WTC11 (cell line): Measurements from ENCODE around the gene ZNF484. TPM values are rescaled to one million over a fixed set of nuclear protein-coding genes. Genes with fewer than 3 reads are reported as not detected.
A peak's percentile ranks its signal among the peaks of the same experiment; 100 is the strongest.

Experiments
- AFF4 ChIP-seq: sonication (generic); formaldehyde crosslinking; IDR thresholded peaks from 2 replicates; pipeline ENCODE4 v1.8.1; 2023; ENCODE audit warnings: mild to moderate bottlenecking, missing genetic modification reagents, borderline replicate concordance
- AR ChIP-seq: fragments of 250-450 bp; sonication (Bioruptor Pico); IDR thresholded peaks from 2 replicates; pipeline ENCODE4 v1.9.0; 2021; ENCODE audit warnings: mild to moderate bottlenecking
- ATF2 ChIP-seq: sonication (generic); formaldehyde crosslinking; IDR thresholded peaks from 2 replicates; pipeline ENCODE4 v1.8.1; 2022; ENCODE audit warnings: low read depth, missing genetic modification reagents, borderline replicate concordance
- ATF3 ChIP-seq: sonication (generic); formaldehyde crosslinking; conservative IDR thresholded peaks from 2 replicates; pipeline ENCODE4 v1.8.1; 2022; ENCODE audit warnings: mild to moderate bottlenecking, missing genetic modification reagents
- ATF6 ChIP-seq: sonication (generic); formaldehyde crosslinking; IDR thresholded peaks from 2 replicates; pipeline ENCODE4 v1.8.1; 2023; ENCODE audit warnings: mild to moderate bottlenecking, missing genetic modification reagents
- E2F4 ChIP-seq: sonication (generic); formaldehyde crosslinking; IDR thresholded peaks from 2 replicates; pipeline ENCODE4 v1.8.1; 2022; ENCODE audit warnings: low read depth, mild to moderate bottlenecking, moderate library complexity, missing genetic modification reagents, borderline replicate concordance
- ELF4 ChIP-seq: sonication (generic); formaldehyde crosslinking; IDR thresholded peaks from 2 replicates; pipeline ENCODE4 v1.8.1; 2022; ENCODE audit warnings: low read depth, mild to moderate bottlenecking, moderate library complexity, missing genetic modification reagents
- ERG ChIP-seq: fragments of 250-450 bp; sonication (Bioruptor Pico); IDR thresholded peaks from 2 replicates; pipeline ENCODE4 v1.8.0; 2021; ENCODE audit warnings: mild to moderate bottlenecking
- GTF2I ChIP-seq: fragments of 250-450 bp; sonication (Bioruptor Pico); conservative IDR thresholded peaks from 2 replicates; pipeline ENCODE4 v1.4.0; 2021; ENCODE audit warnings: mild to moderate bottlenecking
- JAZF1 ChIP-seq: fragments of 250-450 bp; sonication (Bioruptor Pico); IDR thresholded peaks from 2 replicates; pipeline ENCODE4 v1.9.0; 2021; ENCODE audit warnings: moderate library complexity, mild to moderate bottlenecking, inconsistent platforms
- KAT7 ChIP-seq: sonication (generic); formaldehyde crosslinking; IDR thresholded peaks from 2 replicates; pipeline ENCODE4 v1.8.1; 2023; ENCODE audit warnings: missing genetic modification reagents, mild to moderate bottlenecking, borderline replicate concordance
- MAX ChIP-seq: sonication (generic); formaldehyde crosslinking; IDR thresholded peaks from 2 replicates; pipeline ENCODE4 v1.8.0; 2022; ENCODE audit warnings: mild to moderate bottlenecking, missing genetic modification reagents
- MLX ChIP-seq: sonication (generic); formaldehyde crosslinking; IDR thresholded peaks from 2 replicates; pipeline ENCODE4 v1.8.1; 2023; ENCODE audit warnings: mild to moderate bottlenecking, missing genetic modification reagents, moderate library complexity
- MXD4 ChIP-seq: fragments of 250-450 bp; sonication (Bioruptor Pico); IDR thresholded peaks from 2 replicates; pipeline ENCODE4 v1.8.0; 2021; ENCODE audit warnings: mild to moderate bottlenecking, moderate library complexity, borderline replicate concordance
- NFE2L1 ChIP-seq: sonication (generic); formaldehyde crosslinking; IDR thresholded peaks from 2 replicates; pipeline ENCODE4 v1.8.1; 2023; ENCODE audit warnings: missing genetic modification reagents
- NR3C1 ChIP-seq: sonication (generic); formaldehyde crosslinking; conservative IDR thresholded peaks from 2 replicates; pipeline ENCODE4 v1.8.1; 2023; ENCODE audit warnings: low read depth, mild to moderate bottlenecking, missing genetic modification reagents
- SMAD3 ChIP-seq: sonication (generic); formaldehyde crosslinking; IDR thresholded peaks from 2 replicates; pipeline ENCODE4 v1.8.0; 2022; ENCODE audit warnings: missing genetic modification reagents, mild to moderate bottlenecking, borderline replicate concordance
- SP1 ChIP-seq: sonication (generic); formaldehyde crosslinking; conservative IDR thresholded peaks from 2 replicates; pipeline ENCODE4 v1.8.1; 2022; ENCODE audit warnings: missing genetic modification reagents
- ZMAT4 ChIP-seq: fragments of 250-450 bp; sonication (Bioruptor Pico); IDR thresholded peaks from 2 replicates; pipeline ENCODE4 v1.9.0; 2021; ENCODE audit warnings: mild to moderate bottlenecking
- ZNF121 ChIP-seq: sonication (generic); formaldehyde crosslinking; IDR thresholded peaks from 2 replicates; pipeline ENCODE4 v1.8.0; 2023; ENCODE audit warnings: missing genetic modification reagents
- ZNF219 ChIP-seq: sonication (generic); formaldehyde crosslinking; IDR thresholded peaks from 2 replicates; pipeline ENCODE4 v1.8.0; 2023; ENCODE audit warnings: missing genetic modification reagents, mild to moderate bottlenecking, borderline replicate concordance
- ZNF317 ChIP-seq: sonication (generic); formaldehyde crosslinking; IDR thresholded peaks from 2 replicates; pipeline ENCODE4 v1.8.1; 2023; ENCODE audit warnings: low read depth, mild to moderate bottlenecking, moderate library complexity, missing genetic modification reagents, borderline replicate concordance
- ZNF416 ChIP-seq: fragments of 250-450 bp; sonication (Bioruptor Pico); IDR thresholded peaks from 2 replicates; pipeline ENCODE4 v1.9.0; 2021; ENCODE audit warnings: mild to moderate bottlenecking, inconsistent platforms
- total RNA-seq: library from RNA; stranded (reverse); gene quantifications from 3 replicates; pipeline ENCODE4 v1.2.3, GENCODE V29; 2021

The ZNF484 gene
- total RNA-seq, 1 experiment from 2014 or later: 14.1 TPM

- TF ChIP-seq AFF4 (CRISPR knock-in tag): no peak
- no peak for TF ChIP-seq ATF6 (CRISPR knock-in tag)
- TF ChIP-seq E2F4 (CRISPR knock-in tag): 0 out of 2 replicates have a peak, but pooled peaks have one; percentile 7
- TF ChIP-seq MAX (CRISPR knock-in tag): peak; percentile 85
- no peak for TF ChIP-seq MXD4
- TF ChIP-seq MLX (CRISPR knock-in tag): no peak
- TF ChIP-seq JAZF1 (CRISPR knock-in tag): no peak
- TF ChIP-seq ZNF317 (CRISPR knock-in tag): no peak
- TF ChIP-seq ATF3 (CRISPR knock-in tag): no peak
- TF ChIP-seq AR: no peak
- no peak for TF ChIP-seq ELF4 (CRISPR knock-in tag)
- TF ChIP-seq ATF2 (CRISPR knock-in tag): no peak
- TF ChIP-seq KAT7 (CRISPR knock-in tag): no peak
- TF ChIP-seq SMAD3 (CRISPR knock-in tag): no peak
- TF ChIP-seq SP1 (CRISPR knock-in tag): peak; percentile 67
- TF ChIP-seq ZMAT4 (CRISPR knock-in tag): no peak
- TF ChIP-seq GTF2I (CRISPR knock-in tag): no peak
- 0 out of 2 replicates have a peak, but pooled peaks have one; percentile 15 for TF ChIP-seq ZNF219
- TF ChIP-seq NR3C1 (CRISPR knock-in tag): no peak
- no peak for TF ChIP-seq NFE2L1 (CRISPR knock-in tag)
- TF ChIP-seq ZNF121 (CRISPR knock-in tag): no peak
- TF ChIP-seq ERG (CRISPR knock-in tag): no peak
- no peak for TF ChIP-seq ZNF416 (CRISPR knock-in tag)
Measured at GRCh38 chr9:92808726-92809451, 68.9 kb downstream of the ZNF484 start (continued).
